Measurements from ENCODE around the gene TAX1BP1. TPM values are rescaled to one million over a fixed set of nuclear protein-coding genes. Genes with fewer than 3 reads are reported as not detected.

Gene TAX1BP1
- total RNA-seq, 1 experiment from 2014 or later: 58.3 TPM

GRCh38 chr7:27756298-27756697 lies 16.3 kb downstream of the TAX1BP1 start:
- Histone ChIP-seq H3K79me2 (ENCODE audit: insufficient read depth, low read length) (no peaks in the 10 kb centered on the region), H3K18ac (ENCODE audit: insufficient read length, low read depth, low read length) (no peak overlapping the region), H4K5ac (ENCODE audit: insufficient read length, low read depth, low read length) (no peak overlapping the region), H2BK5ac (ENCODE audit: insufficient read length, low read length) (no peak overlapping the region), H2BK20ac (ENCODE audit: low read depth, low read length, poor library complexity, severe bottlenecking) (no peak overlapping the region), H3K79me1 (ENCODE audit: insufficient read depth, low read depth, low read length, poor library complexity, severe bottlenecking) (peaks cover 3% of the 10 kb centered on the region), H3T11ph (ENCODE audit: low read length) (no peak overlapping the region), H2BK12ac (ENCODE audit: insufficient read length, low read depth, low read length) (no peak overlapping the region), H4K20me1 (ENCODE audit: control insufficient read depth, insufficient read depth, insufficient read length) (no peaks in the 10 kb centered on the region), H2AK5ac (ENCODE audit: insufficient read length, low read length) (no peak overlapping the region), H3K4ac (ENCODE audit: low read depth, low read length) (no peak overlapping the region), H3K9me3 (ENCODE audit: control insufficient read depth, low read depth, low read length) (no peaks in the 10 kb centered on the region), H2BK15ac (ENCODE audit: low read depth, low read length) (no peak overlapping the region), H3K27me3 (ENCODE audit: insufficient read depth, low read length) (no peaks in the 10 kb centered on the region), H3K23me2 (ENCODE audit: insufficient read length, low read depth, low read length, poor library complexity, severe bottlenecking) (no peaks in the 10 kb centered on the region), H3K9ac (ENCODE audit: extremely low read depth, insufficient read length, low read length) (no peak overlapping the region), H2BK120ac (ENCODE audit: low read depth, low read length, poor library complexity, severe bottlenecking) (no peak overlapping the region), H4K91ac (ENCODE audit: insufficient read length, low read depth, low read length) (no peak overlapping the region), H4K8ac (replicated peaks; ENCODE audit: insufficient read length, low read depth, low read length) (no peak overlapping the region), H3K27ac (ENCODE audit: insufficient read length, low read depth, low read length) (no peak overlapping the region), H3K4me2 (ENCODE audit: insufficient read depth, insufficient read length, low read length) (no peak overlapping the region), H3K14ac (ENCODE audit: insufficient read depth, low read length) (no peak overlapping the region), H2AFZ (ENCODE audit: low read length) (no peak overlapping the region), H3K56ac (ENCODE audit: insufficient read length, low read depth, low read length) (no peak overlapping the region), H3K4me1 (ENCODE audit: insufficient read depth, low read length) (no peaks in the 10 kb centered on the region), H3K23ac (ENCODE audit: insufficient read length, low read depth, low read length) (no peak overlapping the region)
- peaks cover 16 to 26% (median 17%) of the 10 kb centered on the region in 3 experiments for H3K36me3 Mint-ChIP-seq (ENCODE audit: insufficient read depth in 1 of 3, low read depth in 3 of 3)
- H3K4me3 Mint-ChIP-seq: no peak overlapping the region
- H3K4me1 Mint-ChIP-seq: no peaks in the 10 kb centered on the region
- TF ChIP-seq, protein P1, sequence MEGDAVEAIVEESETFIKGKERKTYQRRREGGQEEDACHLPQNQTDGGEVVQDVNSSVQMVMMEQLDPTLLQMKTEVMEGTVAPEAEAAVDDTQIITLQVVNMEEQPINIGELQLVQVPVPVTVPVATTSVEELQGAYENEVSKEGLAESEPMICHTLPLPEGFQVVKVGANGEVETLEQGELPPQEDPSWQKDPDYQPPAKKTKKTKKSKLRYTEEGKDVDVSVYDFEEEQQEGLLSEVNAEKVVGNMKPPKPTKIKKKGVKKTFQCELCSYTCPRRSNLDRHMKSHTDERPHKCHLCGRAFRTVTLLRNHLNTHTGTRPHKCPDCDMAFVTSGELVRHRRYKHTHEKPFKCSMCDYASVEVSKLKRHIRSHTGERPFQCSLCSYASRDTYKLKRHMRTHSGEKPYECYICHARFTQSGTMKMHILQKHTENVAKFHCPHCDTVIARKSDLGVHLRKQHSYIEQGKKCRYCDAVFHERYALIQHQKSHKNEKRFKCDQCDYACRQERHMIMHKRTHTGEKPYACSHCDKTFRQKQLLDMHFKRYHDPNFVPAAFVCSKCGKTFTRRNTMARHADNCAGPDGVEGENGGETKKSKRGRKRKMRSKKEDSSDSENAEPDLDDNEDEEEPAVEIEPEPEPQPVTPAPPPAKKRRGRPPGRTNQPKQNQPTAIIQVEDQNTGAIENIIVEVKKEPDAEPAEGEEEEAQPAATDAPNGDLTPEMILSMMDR (conservative IDR thresholded peaks at IDR 0.05): no peak
- H3K9me3 Mint-ChIP-seq: peaks cover 0 to 2% of the 10 kb centered on the region in 2 experiments; a peak in 4 of 5 replicates
- no peak overlapping the region for H3K27ac Mint-ChIP-seq
- H3K27me3 Mint-ChIP-seq (ENCODE audit: low read depth): no peaks in the 10 kb centered on the region
- no peak for DNase-seq

Data from H9 (cell line).